ENCODE results near the gene NRG3.

NRG3 gene

DNA sequence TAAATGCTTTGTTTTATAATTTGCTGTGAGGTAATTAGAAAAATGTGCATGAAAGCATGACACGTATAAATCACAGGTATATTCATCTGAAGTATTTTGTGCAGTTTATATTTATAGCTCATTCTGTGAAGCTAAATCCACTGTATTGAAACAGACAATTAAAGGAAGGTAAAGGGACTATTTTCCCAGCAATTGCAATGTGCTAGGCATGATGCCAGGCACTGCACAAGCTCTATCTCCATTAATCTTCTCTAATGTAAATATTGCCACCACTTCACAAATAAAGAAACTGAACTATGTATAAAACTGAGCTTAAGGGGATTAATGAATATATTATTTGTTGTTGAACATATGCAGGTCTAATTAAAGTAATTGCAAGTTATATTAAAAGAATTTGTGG, 1012.5 kb downstream of the NRG3 start:
- no peak for DNase-seq (ENCODE audit: low read depth in 2 of 3, low spot score in 1 of 3)

DNA sequence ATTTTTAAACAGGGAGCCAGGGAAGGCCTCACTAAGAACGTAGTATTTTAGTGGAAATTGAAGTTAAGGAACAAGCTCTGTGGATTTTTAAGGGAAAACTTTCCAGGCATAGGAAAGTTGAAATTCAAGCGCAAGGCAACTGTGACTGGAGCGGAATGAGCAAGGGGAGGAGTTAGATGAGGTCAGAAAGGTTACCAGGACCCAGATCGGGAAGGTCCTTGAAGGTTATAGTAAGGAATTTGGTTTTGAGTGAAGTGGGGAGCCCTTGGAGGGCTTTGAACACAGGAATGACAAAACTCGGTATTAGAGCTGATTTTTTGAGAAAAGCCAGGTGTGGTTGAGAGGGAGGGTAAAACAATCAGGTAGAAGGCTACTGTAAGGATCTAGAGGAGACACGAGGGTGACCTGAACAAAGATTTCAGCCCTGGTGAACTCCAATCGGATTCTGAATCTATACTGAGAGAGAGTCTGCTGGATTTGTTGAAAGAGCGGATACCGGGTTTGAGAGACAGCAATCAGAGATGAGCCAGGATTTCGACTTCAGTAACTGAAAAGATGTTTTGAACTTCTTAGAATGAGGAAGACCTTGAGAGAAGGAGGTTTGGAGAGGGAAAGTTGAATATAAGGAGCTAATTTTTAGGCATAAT, 1013.9 kb downstream of the NRG3 start:
- no peak for DNase-seq (ENCODE audit: low read depth in 2 of 3, low spot score in 1 of 3)

DNA sequence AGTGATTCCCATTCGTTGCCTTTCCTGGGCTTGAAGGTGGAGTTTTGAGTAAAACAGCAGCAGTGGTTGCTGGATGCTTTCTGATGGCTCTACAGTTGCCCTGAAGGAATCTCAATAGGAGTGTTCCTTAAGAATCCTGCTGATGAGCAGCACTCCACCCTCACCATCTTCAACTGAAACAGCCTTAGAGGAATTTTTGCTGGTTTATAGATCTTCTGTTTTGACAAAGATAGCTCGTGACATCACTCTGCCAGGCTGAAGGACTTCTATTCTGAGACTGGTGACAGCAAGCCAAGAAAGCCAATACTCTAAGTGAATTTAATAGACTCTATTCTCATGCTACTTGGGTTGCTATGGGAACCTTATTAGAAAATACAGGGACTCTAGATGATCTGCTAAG, 1014.7 kb downstream of the NRG3 start:
- no peak for DNase-seq (ENCODE audit: low read depth in 2 of 3, low spot score in 1 of 3)

DNA sequence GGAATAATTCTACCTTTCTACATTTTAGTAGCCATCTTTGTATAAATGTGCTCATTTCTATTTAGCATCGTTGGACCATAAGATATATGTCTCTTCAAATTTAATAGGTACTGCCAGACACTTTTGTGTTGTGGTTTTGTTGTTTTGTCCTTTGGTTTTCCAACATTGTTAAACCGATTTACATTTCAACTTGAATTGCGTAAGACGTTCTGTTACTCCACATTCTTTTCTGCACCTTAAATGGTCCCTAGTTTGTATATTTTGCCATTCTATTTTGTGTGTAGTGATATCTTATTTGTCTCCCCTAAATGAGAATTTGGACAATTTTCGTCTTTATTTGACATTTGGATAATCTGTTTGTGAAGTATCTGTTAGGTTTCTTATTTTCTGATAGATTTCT, 1015.6 kb downstream of the NRG3 start:
- no peak for DNase-seq (ENCODE audit: low read depth in 2 of 3, low spot score in 1 of 3)

DNA sequence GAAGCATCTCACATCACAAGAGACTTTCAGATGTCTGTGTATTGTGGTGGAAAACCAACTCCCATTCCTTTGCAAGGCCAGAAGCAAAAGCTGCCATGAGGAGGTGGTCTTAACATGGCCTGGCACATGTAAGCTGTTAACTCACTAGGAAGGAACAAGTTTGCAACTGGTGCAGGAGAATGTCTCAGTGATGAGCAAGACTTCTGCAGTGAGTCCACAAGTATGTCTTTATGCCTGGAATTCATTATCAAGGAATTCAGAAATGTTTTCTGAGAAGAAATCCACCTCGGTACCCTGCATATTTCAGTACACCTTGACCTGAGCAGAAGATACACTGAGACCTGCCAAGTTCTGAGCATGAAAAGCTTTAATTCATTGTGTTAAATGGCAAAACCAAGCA, 1033.1 kb downstream of the NRG3 start:
- no peak for DNase-seq (ENCODE audit: low read depth in 2 of 3, low spot score in 1 of 3)

DNA sequence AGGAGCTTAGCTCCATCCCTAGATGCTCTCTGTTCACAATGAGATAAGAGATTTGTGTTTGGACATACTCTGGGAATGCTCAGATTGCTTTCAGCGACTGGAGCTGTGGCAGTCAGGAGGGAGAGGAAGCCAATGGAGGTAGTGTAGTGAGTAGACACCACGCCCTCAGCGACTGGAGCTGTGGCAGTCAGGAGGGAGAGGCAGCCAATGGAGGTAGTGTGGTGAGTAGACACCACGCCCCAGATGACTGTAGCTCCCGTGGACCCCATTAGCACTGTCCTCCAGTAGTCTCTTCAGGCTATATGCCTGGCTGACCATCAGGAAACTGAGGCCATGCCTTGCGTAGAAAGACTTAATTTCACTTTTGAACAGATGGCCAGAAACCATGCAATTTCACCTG, 1033.8 kb downstream of the NRG3 start:
- DNase-seq (ENCODE audit: low read depth in 2 of 3, low spot score in 1 of 3): no peak

DNA sequence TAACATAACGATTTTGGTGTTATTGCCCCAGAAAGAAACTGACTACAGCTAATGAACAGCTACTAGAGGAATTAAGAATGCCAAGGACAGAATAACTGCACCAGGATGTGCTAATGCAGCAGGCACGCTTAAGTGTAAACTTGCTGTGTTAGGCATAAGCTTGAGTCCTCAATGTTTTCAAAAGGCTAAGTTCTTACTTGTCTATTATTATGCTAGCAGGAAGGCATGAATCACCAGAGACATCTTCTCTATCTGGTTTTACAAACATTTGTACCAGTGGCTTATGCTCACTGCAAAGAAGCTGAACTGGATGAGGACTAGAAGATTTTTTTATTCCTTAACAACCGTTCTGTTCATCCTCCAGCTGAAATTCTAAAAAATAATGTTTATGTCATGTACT, 1035.3 kb downstream of the NRG3 start:
- DNase-seq (ENCODE audit: low read depth in 2 of 3, low spot score in 1 of 3): no peak

DNA sequence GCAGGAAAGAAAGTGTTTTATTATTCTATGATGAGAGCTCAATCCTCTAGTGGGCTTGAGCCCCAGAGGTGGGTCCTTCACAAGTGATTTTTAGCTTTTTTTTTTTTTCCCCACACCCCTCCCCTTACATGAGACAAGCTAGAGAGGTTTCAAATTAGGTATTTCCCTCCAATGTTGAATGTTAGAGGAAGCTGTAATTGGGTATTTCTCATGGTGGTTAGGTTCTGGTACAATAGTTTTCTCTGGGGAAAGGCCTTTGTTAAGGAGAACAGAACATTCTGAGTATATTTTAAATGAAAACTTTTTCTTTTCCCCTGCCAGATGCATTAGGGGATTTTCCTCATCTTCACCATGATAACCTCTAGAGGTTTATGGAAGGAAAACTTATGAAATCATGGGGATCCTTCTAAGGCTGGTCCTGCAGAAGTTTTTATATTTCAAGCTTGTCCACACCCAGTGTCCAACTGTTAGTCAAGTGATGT, 1039.7 kb downstream of the NRG3 start:
- DNase-seq (ENCODE audit: low read depth in 2 of 3, low spot score in 1 of 3): no peak

DNA sequence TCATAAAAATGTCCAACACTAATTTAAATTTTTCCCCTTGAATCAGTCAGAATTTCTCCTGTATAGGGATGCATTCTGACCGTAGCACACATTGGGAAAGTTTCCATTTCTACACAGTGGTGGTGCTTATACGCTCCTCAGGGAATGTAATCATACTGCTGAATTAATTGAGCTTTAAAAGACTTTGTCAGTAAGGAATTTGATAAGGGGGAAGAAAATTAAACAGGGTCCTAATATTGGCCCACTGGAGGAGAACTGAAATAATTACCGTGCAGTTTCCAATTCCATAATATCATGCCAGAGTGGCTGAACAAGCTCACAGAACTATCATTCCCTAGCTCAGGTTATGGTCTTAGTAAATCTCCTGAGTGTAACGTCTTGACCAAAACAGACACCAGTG, 1041.9 kb downstream of the NRG3 start:
- no peak for DNase-seq (ENCODE audit: low read depth in 2 of 3, low spot score in 1 of 3)

DNA sequence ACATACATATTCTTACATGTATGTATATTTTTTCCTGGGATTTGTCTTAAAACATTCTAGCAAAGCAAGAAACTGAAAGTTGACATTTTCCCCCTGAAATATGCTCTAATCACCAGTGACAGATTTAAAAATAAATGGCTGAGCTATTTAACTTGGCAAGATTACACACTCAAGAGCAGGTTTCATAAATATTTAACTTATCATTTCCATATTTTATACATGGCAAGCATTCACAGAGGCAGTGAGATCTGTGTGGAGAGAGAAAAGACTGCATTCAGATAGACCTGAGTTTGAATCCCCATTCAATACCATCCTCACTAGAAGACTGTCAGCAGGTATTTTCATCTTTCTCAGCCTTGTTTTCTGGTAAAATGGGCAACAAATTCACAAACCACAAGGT, 1043.0 kb downstream of the NRG3 start:
- DNase-seq (ENCODE audit: low read depth in 2 of 3, low spot score in 1 of 3): no peak

DNA sequence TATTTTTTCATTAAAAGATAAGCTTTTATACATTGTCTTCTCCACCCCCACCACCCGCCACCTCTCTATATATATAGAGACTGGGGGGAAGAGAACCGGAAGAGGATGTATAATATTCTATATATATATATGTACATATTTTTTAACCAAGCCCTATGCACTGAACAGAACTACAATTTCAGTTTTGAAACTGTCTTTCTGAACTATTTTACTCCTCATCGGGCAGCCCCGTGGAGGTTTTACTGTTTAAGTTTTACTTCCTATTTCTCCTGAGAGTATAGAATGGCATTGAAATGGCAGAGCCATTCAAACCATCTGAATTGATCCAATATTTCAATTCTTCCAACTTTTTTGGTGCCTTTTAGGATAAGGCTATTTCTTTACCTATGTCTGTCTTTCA, 1047.1 kb downstream of the NRG3 start:
- no peak for DNase-seq (ENCODE audit: low read depth in 2 of 3, low spot score in 1 of 3)

DNA sequence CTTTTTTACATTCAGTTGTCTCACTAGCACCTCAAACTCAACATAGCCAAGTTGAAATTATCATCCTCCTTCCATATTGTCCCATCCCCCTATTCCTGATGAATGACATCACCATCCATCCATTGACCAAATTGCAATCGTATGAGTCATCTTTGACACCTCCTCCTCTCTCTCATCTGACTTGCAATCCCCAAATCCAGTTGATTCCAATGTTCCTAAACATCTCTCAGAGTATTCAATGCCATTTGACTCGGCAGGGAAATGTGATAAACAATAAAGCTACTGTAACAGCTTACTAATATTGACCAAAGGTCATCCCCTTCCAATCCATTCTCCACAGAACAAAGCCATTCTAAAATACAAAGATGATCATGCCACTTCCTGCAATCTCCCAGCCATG, 1047.8 kb downstream of the NRG3 start:
- DNase-seq (ENCODE audit: low read depth in 2 of 3, low spot score in 1 of 3): no peak

DNA sequence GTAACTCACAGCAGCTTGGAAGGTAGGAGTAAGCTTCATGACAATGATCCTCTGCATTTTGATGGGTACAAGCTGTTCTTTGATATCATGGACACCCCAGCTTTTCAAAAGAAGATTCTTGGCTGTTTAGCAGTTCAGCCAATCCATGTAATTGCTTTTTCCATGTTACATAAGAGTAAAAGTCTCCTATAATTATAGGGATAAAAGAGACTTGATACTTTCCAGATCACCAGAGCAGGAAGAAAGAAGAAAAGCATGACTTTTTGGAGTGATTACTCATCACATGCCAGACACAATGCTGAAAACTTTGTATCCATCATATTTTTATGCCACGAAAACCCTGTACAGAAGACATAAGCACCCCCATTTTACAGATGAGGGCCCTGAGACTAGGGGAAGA, 1049.7 kb downstream of the NRG3 start:
- DNase-seq (ENCODE audit: low read depth in 2 of 3, low spot score in 1 of 3): no peak

DNA sequence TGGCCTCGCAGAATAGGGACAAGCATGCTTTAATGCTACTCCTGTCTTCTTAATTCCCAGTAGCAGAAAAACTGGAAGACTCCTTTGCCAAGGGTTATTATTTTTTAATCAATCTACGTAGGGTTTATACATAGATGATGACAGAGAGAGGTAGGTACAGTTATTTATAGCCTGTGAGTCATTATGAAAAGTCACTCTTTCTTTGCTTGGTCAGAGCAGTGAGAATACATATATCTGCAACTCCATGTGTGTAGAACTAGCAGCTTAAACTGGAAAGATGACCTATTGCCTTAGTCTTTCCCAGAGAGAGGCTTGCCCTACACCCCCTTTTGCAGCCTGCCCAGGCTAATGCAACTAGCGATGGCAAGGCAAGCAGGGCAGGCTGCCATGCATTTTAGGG, 1050.6 kb downstream of the NRG3 start:
- DNase-seq (ENCODE audit: low read depth in 2 of 3, low spot score in 1 of 3): no peak

DNA sequence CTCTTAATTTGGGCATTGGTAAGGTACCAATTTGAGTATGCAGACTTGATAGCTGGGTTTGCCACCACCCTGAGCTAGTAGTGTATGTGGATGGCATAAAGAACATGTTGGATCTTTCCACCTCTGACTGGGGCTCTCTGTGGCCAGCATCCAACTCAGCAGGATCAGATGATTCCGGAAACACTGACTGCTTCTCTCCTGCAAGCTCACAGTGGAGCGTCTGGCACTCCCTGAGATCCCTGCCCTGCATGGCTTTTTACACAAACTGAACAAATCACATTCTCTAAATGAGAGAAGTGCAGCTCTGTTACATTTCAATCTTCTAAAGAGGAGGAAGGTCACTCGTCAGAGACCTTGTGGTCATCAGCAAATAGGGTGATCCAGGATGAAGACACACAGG, 1057.5 kb downstream of the NRG3 start:
- DNase-seq (ENCODE audit: low read depth in 2 of 3, low spot score in 1 of 3): no peak

DNA sequence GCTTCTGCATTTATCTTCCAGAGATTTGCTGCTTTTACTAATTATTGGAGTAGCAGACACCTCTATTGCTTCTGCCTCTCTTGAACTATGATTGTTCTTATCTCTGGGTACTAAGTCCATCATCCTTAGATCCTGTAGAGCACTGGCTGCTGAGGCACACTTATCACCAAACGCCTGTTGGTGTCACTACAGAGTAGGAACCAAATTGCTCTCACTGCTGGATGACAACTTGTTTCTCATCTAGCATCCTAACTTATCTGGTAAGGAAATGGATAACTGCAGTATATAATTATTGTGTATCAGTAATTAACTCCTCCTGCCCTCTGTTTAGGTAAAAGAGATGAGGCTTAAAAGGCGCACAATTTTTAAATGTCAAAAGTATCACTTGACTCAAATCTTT, 1059.4 kb downstream of the NRG3 start:
- no peak for DNase-seq (ENCODE audit: low read depth in 2 of 3, low spot score in 1 of 3)

DNA sequence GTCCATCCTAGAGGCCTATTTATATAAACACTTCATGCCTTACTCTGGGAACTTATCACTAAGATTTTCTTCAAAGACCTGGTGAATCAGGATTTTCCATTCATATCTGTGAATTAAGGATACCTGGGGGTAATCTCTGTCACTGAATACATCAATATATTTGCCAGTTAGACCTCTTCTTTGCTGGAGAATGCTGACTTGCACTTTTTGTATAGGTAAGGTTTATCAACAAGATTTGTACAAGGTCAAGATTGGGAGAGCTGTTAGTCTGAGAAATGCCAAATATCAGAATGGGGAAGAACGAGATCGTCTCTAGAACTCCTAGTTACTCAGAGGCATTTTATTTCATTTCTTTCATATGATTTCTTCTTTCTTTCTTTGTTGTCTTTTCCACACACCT, 1060.0 kb downstream of the NRG3 start:
- no peak for DNase-seq (ENCODE audit: low read depth in 2 of 3, low spot score in 1 of 3)

DNA sequence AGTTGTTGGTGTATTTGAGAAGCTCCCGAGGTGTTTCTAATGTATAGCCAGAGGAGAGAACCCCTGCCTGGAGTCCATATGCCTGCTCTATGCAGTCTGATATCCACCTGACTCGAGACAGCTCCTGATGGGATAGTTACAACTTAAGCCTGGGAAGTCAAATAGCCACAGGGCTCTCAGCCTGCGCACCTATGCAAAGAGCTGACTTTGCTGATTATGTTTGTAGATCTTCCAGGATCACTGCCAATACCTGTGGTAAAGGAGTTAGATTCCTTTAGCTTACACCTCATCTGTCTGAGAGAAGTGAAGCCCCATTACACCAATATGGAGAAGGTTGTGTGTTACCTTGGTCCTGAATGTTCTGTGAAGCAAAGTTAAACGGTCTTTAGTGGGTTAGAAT, 1063.3 kb downstream of the NRG3 start:
- no peak for DNase-seq (ENCODE audit: low read depth in 2 of 3, low spot score in 1 of 3)

DNA sequence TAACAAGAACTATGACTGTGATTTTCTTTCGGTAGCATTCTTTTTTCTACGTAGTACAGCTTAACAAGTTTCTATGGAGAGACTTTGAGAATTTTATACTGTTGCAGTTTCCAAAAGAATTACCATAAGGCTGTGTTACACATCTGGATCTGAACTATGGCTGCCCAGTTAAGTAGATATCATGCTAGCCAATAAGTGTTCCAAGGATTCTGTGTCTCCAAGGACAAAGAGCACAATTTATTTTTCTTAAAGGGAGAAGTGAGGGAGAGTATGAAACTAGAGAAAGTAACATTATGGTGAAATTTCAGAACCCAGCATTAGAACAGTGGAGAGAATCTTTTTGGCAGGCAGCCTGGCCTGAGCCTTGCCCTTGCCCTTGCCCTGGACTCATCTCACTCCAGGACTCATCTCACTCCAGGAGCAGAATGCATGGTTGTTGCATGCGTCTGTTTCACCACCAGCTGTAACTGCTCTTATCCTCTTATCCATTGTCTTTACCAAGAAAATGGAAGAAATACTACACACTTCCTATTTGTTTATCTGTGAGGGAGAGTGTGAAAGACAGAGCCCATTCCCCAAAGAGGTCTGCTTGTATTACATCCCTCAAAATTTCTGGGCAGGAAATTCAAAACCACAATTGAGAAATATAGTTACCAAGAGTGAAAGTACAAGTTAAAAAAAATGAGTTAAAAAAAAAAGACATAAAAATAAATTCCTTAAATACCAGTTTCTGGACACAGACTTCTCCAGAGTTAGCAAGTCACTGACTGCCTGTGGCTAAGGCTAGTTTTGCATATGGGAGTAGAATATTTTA, 1067.5 kb downstream of the NRG3 start:
- no peak for DNase-seq (ENCODE audit: low read depth in 2 of 3, low spot score in 1 of 3)

DNA sequence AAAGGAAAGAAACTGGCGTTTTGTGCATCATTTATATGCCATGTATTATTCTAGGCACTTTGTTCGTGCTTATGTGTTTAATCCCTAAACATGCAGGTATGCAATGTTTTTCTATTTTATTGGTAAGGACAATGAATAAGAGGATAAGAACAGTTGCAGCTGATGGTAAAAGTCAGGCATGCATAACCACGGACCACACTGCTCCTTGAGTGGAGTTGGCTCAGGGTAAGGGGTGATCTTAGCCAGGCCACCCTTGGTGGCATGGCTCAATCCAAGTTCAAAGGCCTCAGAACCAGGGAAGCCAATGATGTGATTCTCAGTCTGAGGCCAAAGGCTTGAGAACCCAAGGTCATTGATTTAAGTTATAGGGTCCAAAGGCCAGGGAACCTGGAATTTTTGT, 1068.1 kb downstream of the NRG3 start:
- no peak for DNase-seq (ENCODE audit: low read depth in 2 of 3, low spot score in 1 of 3)

DNA sequence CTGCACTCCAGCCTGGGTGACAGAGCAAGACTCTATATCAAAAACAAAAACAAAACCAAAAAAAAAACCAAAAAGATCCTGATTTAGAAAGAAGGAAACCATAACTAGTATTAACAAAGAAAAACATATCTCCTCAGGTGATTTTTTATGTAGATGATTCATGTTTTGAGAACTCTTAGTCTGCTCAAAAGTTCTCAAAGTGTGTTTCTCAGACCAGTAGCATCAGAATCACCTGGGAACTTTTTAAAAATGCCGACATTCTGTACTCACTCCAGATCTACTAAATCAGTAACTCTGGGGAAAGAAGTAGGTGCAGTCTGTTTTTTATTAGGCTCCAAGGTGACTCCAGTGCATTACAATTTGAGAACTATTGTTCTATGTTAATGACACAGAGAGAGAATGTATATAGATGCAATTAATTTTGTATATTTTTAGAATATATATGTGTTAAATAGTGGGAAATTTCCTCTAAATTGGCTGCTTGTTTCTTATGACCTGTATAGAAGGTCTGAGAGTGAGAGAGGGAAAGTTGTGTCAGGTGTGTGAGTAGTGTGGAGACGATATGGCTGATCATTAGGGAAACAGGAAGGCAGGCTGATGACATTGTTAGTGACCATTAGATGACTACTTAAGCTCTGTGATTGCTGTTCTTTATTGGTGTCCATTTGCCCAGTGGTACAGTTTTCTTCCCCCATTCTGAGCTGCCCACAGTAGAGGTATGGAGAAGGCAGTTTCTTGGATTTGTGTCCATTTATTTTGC, 1075.0 kb downstream of the NRG3 start:
- no peak for DNase-seq (ENCODE audit: low read depth in 2 of 3, low spot score in 1 of 3)

DNA sequence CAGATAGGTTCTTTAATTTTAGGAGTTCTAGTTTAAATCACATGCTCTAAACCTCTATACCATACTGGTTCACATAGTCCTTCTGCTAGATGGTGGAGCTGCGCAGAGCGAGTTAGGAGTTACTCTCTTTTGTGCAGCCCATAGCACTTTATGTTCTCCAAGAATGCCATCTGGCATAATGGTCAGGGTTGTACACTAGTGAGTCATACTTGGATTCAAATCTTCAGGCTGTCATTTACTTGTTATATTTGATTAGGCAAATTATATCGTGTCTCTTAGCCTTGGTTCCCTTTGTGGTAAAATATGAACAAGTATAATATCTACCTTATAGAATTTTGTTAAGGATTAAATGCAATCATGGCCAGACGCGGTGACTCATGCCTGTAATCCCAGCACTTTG, 1078.3 kb downstream of the NRG3 start:
- no peak for DNase-seq (ENCODE audit: low read depth in 2 of 3, low spot score in 1 of 3)
